Measurements from ENCODE around the gene RYR1. TPM values are rescaled to one million over a fixed set of nuclear protein-coding genes. Genes with fewer than 3 reads are reported as not detected.
A peak's percentile ranks its signal among the peaks of the same experiment; 100 is the strongest.

Gene RYR1
- total RNA-seq, 1 donor from 2014 or later, result 1.3 TPM

GRCh38 chr19:38614289-38614688 lies 180.8 kb downstream of the RYR1 start:
- H3K27ac Mint-ChIP-seq (ENCODE audit: unreplicated experiment), result no peak overlapping the region
- no peak overlapping the region for H3K4me3 Mint-ChIP-seq (ENCODE audit: unreplicated experiment)
- peaks cover 10% of the 10 kb centered on the region for H3K27me3 Mint-ChIP-seq (ENCODE audit: unreplicated experiment)
- H3K36me3 Mint-ChIP-seq (ENCODE audit: low read depth, unreplicated experiment), result no peaks in the 10 kb centered on the region
- H3K9me3 Mint-ChIP-seq (ENCODE audit: unreplicated experiment), result no peaks in the 10 kb centered on the region
- H3K4me1 Mint-ChIP-seq (ENCODE audit: unreplicated experiment), result peaks cover 6% of the 10 kb centered on the region
- no peak for TF ChIP-seq CTCF (IDR thresholded peaks at IDR 0.05; ENCODE audit: unreplicated experiment)
- DNase-seq (ENCODE audit: low spot score), result no peak

GRCh38 chr19:38615007-38615581 lies 181.6 kb downstream of the RYR1 start:
- H3K9me3 Mint-ChIP-seq (ENCODE audit: unreplicated experiment), result no peaks in the 10 kb centered on the region
- H3K27ac Mint-ChIP-seq (ENCODE audit: unreplicated experiment), result no peak overlapping the region
- no peak for DNase-seq (ENCODE audit: low spot score)
- H3K4me1 Mint-ChIP-seq (ENCODE audit: unreplicated experiment), result peaks cover 12% of the 10 kb centered on the region
- peaks cover 5% of the 10 kb centered on the region for H3K36me3 Mint-ChIP-seq (ENCODE audit: low read depth, unreplicated experiment)
- no peak for TF ChIP-seq CTCF (IDR thresholded peaks at IDR 0.05; ENCODE audit: unreplicated experiment)
- H3K27me3 Mint-ChIP-seq (ENCODE audit: unreplicated experiment), result peaks cover 13% of the 10 kb centered on the region
- no peak overlapping the region for H3K4me3 Mint-ChIP-seq (ENCODE audit: unreplicated experiment)

GRCh38 chr19:38616265-38616664 lies 182.8 kb downstream of the RYR1 start:
- no peak for TF ChIP-seq CTCF (IDR thresholded peaks at IDR 0.05; ENCODE audit: unreplicated experiment)
- Mint-ChIP-seq H3K9me3 (ENCODE audit: unreplicated experiment) (no peaks in the 10 kb centered on the region), H3K4me3 (ENCODE audit: unreplicated experiment) (no peak overlapping the region), H3K27me3 (ENCODE audit: unreplicated experiment) (peaks cover 16% of the 10 kb centered on the region), H3K4me1 (ENCODE audit: unreplicated experiment) (peaks cover 15% of the 10 kb centered on the region), H3K36me3 (ENCODE audit: low read depth, unreplicated experiment) (peaks cover 5% of the 10 kb centered on the region), H3K27ac (ENCODE audit: unreplicated experiment) (no peak overlapping the region)
- no peak for DNase-seq (ENCODE audit: low spot score)

GRCh38 chr19:38617283-38617763 lies 183.8 kb downstream of the RYR1 start:
- no peak for TF ChIP-seq CTCF (IDR thresholded peaks at IDR 0.05; ENCODE audit: unreplicated experiment)
- no peak for DNase-seq (ENCODE audit: low spot score)
- H3K36me3 Mint-ChIP-seq (ENCODE audit: low read depth, unreplicated experiment), result peaks cover 15% of the 10 kb centered on the region
- H3K4me1 Mint-ChIP-seq (ENCODE audit: unreplicated experiment), result peaks cover 19% of the 10 kb centered on the region
- no peaks in the 10 kb centered on the region for H3K9me3 Mint-ChIP-seq (ENCODE audit: unreplicated experiment)
- no peak overlapping the region for H3K27ac Mint-ChIP-seq (ENCODE audit: unreplicated experiment)
- H3K27me3 Mint-ChIP-seq (ENCODE audit: unreplicated experiment), result peaks cover 20% of the 10 kb centered on the region
- peak overlapping the region; percentile 60 for H3K4me3 Mint-ChIP-seq (ENCODE audit: unreplicated experiment)

- DNase-seq (ENCODE audit: low spot score), result no peak
- TF ChIP-seq CTCF (IDR thresholded peaks at IDR 0.05; ENCODE audit: unreplicated experiment), result no peak
- Mint-ChIP-seq H3K9me3 (ENCODE audit: unreplicated experiment) (no peaks in the 10 kb centered on the region), H3K27ac (ENCODE audit: unreplicated experiment) (no peak within 1 kb of the TSS), H3K36me3 (ENCODE audit: low read depth, unreplicated experiment) (peaks cover 20% of the 10 kb centered on the region), H3K27me3 (ENCODE audit: unreplicated experiment) (peaks cover 21% of the 10 kb centered on the region), H3K4me3 (ENCODE audit: unreplicated experiment) (peak within 1 kb of the TSS; percentile 100), H3K4me1 (ENCODE audit: unreplicated experiment) (peaks cover 19% of the 10 kb centered on the region)
Measured at GRCh38 chr19:38617764-38618589, 184.5 kb downstream of the RYR1 start, which contains the start of gene MAP4K1. TSS of gene MAP4K1 (minus strand) at chr19:38617953. CDS start at chr19:38617895, 58 bp downstream.
